Vagina (tissue), 2 donors: ENCODE data around the gene KCNQ2.

Source experiments
- CTCF ChIP-seq, 3 experiments: fragments of 450-650 bp in 2 of 3; fragments of 200-600 bp in 1 of 3; sonication (generic) in 1 of 3; IDR thresholded peaks; one replicate each; pipeline ENCODE4 v1.5.1; 2017 to 2019; ENCODE audit warnings: antibody characterized with exemption in 3 of 3, mild to moderate bottlenecking in 2 of 3, moderate library complexity in 2 of 3
- POLR2A ChIP-seq, 2 donors: fragments of 450-650 bp; IDR thresholded peaks; one replicate each; pipeline ENCODE4 v1.6.1; 2017; ENCODE audit warnings: antibody characterized with exemption in 2 of 2, mild to moderate bottlenecking in 2 of 2, moderate library complexity in 2 of 2
- POLR2AphosphoS5 ChIP-seq, 2 donors: sonication (generic); formaldehyde crosslinking; IDR thresholded peaks; one replicate each; pipeline ENCODE4 v1.9.0; 2017; ENCODE audit warnings: antibody characterized with exemption in 2 of 2, mild to moderate bottlenecking in 2 of 2, low read depth in 1 of 2; ENCODE audit not compliant: insufficient read depth in 1 of 2

- TF ChIP-seq CTCF (IDR thresholded peaks at IDR 0.05) (no peak), POLR2A (IDR thresholded peaks at IDR 0.05) (no peak), POLR2AphosphoS5 (IDR thresholded peaks at IDR 0.05; ENCODE audit: insufficient read depth in 1 of 2, low read depth in 1 of 2) (no peak)
Measured at GRCh38 chr20:63507083-63507743, 34.8 kb upstream of the KCNQ2 start.
